Fibroblast of lung (primary cell): Measurements from ENCODE around the gene KIF16B. TPM values are rescaled to one million over a fixed set of nuclear protein-coding genes. Genes with fewer than 3 reads are reported as not detected.

ENCODE experiments used
- DNase-seq, 2 donors: peaks; one replicate each; pipeline versions ENCODE4 v3.0.0 to v3.0.0-alpha.2; 2010; ENCODE audit warnings: low read depth in 2 of 2
- H2AFZ ChIP-seq: 2 replicates; pipeline ENCODE4 v1.5.1; 2012; ENCODE audit warnings: low read length, control low read depth, inconsistent platforms
- H3K27ac ChIP-seq: 2 replicates; pipeline ENCODE4 v1.5.1; 2011; ENCODE audit warnings: low read length, control low read depth; ENCODE audit not compliant: insufficient read depth
- H3K27me3 ChIP-seq: 2 replicates; pipeline ENCODE4 v1.5.1; 2011; ENCODE audit warnings: mild to moderate bottlenecking, low read length; ENCODE audit not compliant: control insufficient read depth, insufficient read depth
- H3K36me3 ChIP-seq: 2 replicates; pipeline ENCODE4 v1.5.1; 2011; ENCODE audit warnings: low read length; ENCODE audit not compliant: control insufficient read depth, insufficient read depth
- H3K4me1 ChIP-seq: 2 replicates; pipeline ENCODE4 v1.5.1; 2011; ENCODE audit warnings: low read length; ENCODE audit not compliant: control insufficient read depth, insufficient read depth; ENCODE audit errors: extremely low read depth
- H3K4me2 ChIP-seq: 2 replicates; pipeline ENCODE4 v1.5.1; 2011; ENCODE audit warnings: low read length, control low read depth; ENCODE audit not compliant: insufficient read depth; ENCODE audit errors: extremely low read depth
- H3K4me3 ChIP-seq, 4 experiments: fragments of 200-600 bp in 1 of 4; sonication (generic) in 1 of 4; replicated peaks in 1 of 4; 2 replicates each; pipeline ENCODE4 v1.5.1; 2011 to 2016; ENCODE audit warnings: low read length in 4 of 4, low read depth in 3 of 4, mild to moderate bottlenecking in 3 of 4, control low read depth in 2 of 4, inconsistent platforms in 1 of 4, mixed read lengths in 1 of 4; ENCODE audit not compliant: insufficient read depth in 1 of 4; ENCODE audit errors: control extremely low read depth in 1 of 4
- H3K79me2 ChIP-seq: 2 replicates; pipeline ENCODE4 v1.5.1; 2012; ENCODE audit warnings: mild to moderate bottlenecking, low read length, inconsistent platforms; ENCODE audit not compliant: control insufficient read depth, insufficient read depth
- H3K9ac ChIP-seq: 2 replicates; pipeline ENCODE4 v1.5.1; 2011; ENCODE audit warnings: mild to moderate bottlenecking, low read length, control low read depth; ENCODE audit not compliant: insufficient read depth
- H3K9me3 ChIP-seq: 2 replicates; pipeline ENCODE4 v1.5.1; 2012; ENCODE audit warnings: low read depth, low read length; ENCODE audit not compliant: control insufficient read depth, insufficient read depth
- H4K20me1 ChIP-seq: 2 replicates; pipeline ENCODE4 v1.5.1; 2011; ENCODE audit warnings: low read length; ENCODE audit not compliant: control insufficient read depth, insufficient read depth; ENCODE audit errors: extremely low read depth
- CTCF ChIP-seq, 2 donors: IDR thresholded peaks in 1 of 2; conservative IDR thresholded peaks in 1 of 2; 1 replicate in 1 of 2; 2 replicates in 1 of 2; pipeline ENCODE4 v1.5.1; 2011 to 2012; ENCODE audit warnings: low read length in 2 of 2, control low read depth in 1 of 2, inconsistent platforms in 1 of 2, low read depth in 1 of 2, mild to moderate bottlenecking in 1 of 2
- EZH2 ChIP-seq: IDR thresholded peaks from 2 replicates; pipeline ENCODE4 v1.5.1; 2012; ENCODE audit warnings: low read length, control low read depth, mild to moderate bottlenecking; ENCODE audit errors: missing control alignments
- polyA plus RNA-seq, 2 donors: library from polyadenylated mRNA; depleted of rRNA in 1 of 2; stranded (reverse) in 1 of 2; unstranded in 1 of 2; fragments of >200 nt; gene quantifications; 2 replicates each; pipeline ENCODE4 v1.2.1, GENCODE V29; 2011 to 2012; ENCODE audit warnings: missing spikeins in 1 of 2
- total RNA-seq: library from RNA; depleted of rRNA; stranded (reverse); fragments of >200 nt; gene quantifications from 2 replicates; pipeline ENCODE4 v1.2.1, GENCODE V29; 2014

KIF16B gene
- total and polyA plus RNA-seq, 2 donors (not counting 1 experiment from before 2014, with no cell fraction given) = 7.7 to 17.3 TPM

GRCh38 chr20:16517946-16518783, 55.1 kb downstream of the KIF16B start:
- TF ChIP-seq EZH2 (no peak), CTCF (conservative IDR thresholded peaks at IDR 0.05 in 1 of 2, IDR thresholded peaks at IDR 0.05 in 1 of 2; ENCODE audit: low read depth in 1 of 2, low read length in 2 of 2) (peak; percentile 60 to 74)
- no peak overlapping the region for H3K4me2 ChIP-seq
- DNase-seq = peak; percentile 14 to 66
- H2AFZ ChIP-seq = no peak overlapping the region
- H3K36me3 ChIP-seq = no peaks in the 10 kb centered on the region
- H3K4me3 ChIP-seq = no peak overlapping the region
- no peaks in the 10 kb centered on the region for H3K9me3 ChIP-seq
- H3K79me2 ChIP-seq = no peaks in the 10 kb centered on the region
- H4K20me1 ChIP-seq = no peaks in the 10 kb centered on the region
- no peak overlapping the region for H3K27ac ChIP-seq
- H3K4me1 ChIP-seq = no peaks in the 10 kb centered on the region
- H3K9ac ChIP-seq = no peak overlapping the region
- H3K27me3 ChIP-seq = no peaks in the 10 kb centered on the region

- Histone ChIP-seq H2AFZ (no peak overlapping the region), H3K9ac (no peak overlapping the region), H3K79me2 (no peaks in the 10 kb centered on the region), H3K4me3 (no peak overlapping the region), H3K27me3 (no peaks in the 10 kb centered on the region), H3K4me2 (no peak overlapping the region), H3K36me3 (no peaks in the 10 kb centered on the region), H3K27ac (no peak overlapping the region), H3K4me1 (no peaks in the 10 kb centered on the region), H4K20me1 (no peaks in the 10 kb centered on the region), H3K9me3 (no peaks in the 10 kb centered on the region)
- TF ChIP-seq EZH2 (no peak), CTCF (conservative IDR thresholded peaks at IDR 0.05 in 1 of 2, IDR thresholded peaks at IDR 0.05 in 1 of 2; ENCODE audit: low read depth in 1 of 2, low read length in 2 of 2) (no peak)
- no peak for DNase-seq
Measured at GRCh38 chr20:16516794-16517193, 56.5 kb downstream of the KIF16B start.

- Histone ChIP-seq H3K27ac (no peak overlapping the region), H3K4me3 (no peak overlapping the region), H3K4me2 (no peak overlapping the region), H3K9ac (no peak overlapping the region), H3K27me3 (no peaks in the 10 kb centered on the region), H3K79me2 (no peaks in the 10 kb centered on the region), H4K20me1 (no peaks in the 10 kb centered on the region), H3K36me3 (no peaks in the 10 kb centered on the region), H2AFZ (no peak overlapping the region), H3K4me1 (no peaks in the 10 kb centered on the region), H3K9me3 (no peaks in the 10 kb centered on the region)
- DNase-seq = no peak
- TF ChIP-seq EZH2 = no peak
- TF ChIP-seq CTCF (conservative IDR thresholded peaks at IDR 0.05 in 1 of 2, IDR thresholded peaks at IDR 0.05 in 1 of 2; ENCODE audit: low read depth in 1 of 2, low read length in 2 of 2) = no peak
Measured at GRCh38 chr20:16515046-16515445, 58.2 kb downstream of the KIF16B start.
